NCI-H2196 treated with DMSO at 0.1 percent for 48 hours (cell line): ENCODE measurements around the gene PHGDH.
"Not testable (repeated sequence)": the region's sequence is repeated elsewhere in the genome, so short reads cannot be mapped to it uniquely, and the experiment has no call there.

Source experiments
- DNase-seq: peaks from one replicate; lab custom pipeline; 2025; ENCODE audit not compliant: unreplicated experiment; lab: John Stamatoyannopoulos, UW

PHGDH gene

GRCh38 chr1:119786473-119787050, 74.8 kb downstream of the PHGDH start:
- not testable (repeated sequence) for DNase-seq

- no peak for DNase-seq
These were observed 76.0 kb downstream of the PHGDH start for GRCh38 chr1:119787776-119788175.

- no peak for DNase-seq
These were observed 78.9 kb downstream of the PHGDH start for GRCh38 chr1:119790451-119791198.

GRCh38 chr1:119791377-119791776, 79.6 kb downstream of the PHGDH start:
- DNase-seq: no peak
